H1 (cell line): Measurements from ENCODE around the gene SPDYC. TPM values are rescaled to one million over a fixed set of nuclear protein-coding genes. Genes with fewer than 3 reads are reported as not detected.
A peak's percentile ranks its signal among the peaks of the same experiment; 100 is the strongest.

Experiments
- CTCF ChIA-PET: fragments of 300-600 bp; sonication (Branson Sonifier 250); formaldehyde crosslinking; loops from one replicate; lab custom pipeline; 2021; ENCODE audit not compliant: partially characterized antibody; lab: Charles Lee
- POLR2A ChIA-PET: fragments of 300-600 bp; sonication (Branson Sonifier 250); formaldehyde crosslinking; loops from one replicate; lab custom pipeline; 2021; ENCODE audit warnings: inconsistent platforms; ENCODE audit not compliant: partially characterized antibody; lab: Charles Lee
- DNase-seq, 2 experiments: peaks; one replicate each; pipeline versions ENCODE4 v3.0.0 to v3.0.0-alpha.2; 2010 to 2022; ENCODE audit warnings: low spot score in 2 of 2, low read depth in 1 of 2, mixed read lengths in 1 of 2
- FAIRE-seq: peaks from 2 replicates; lab custom pipeline; 2011; peaks lifted over from hg19 to GRCh38; lab: Jason Lieb, UNC
- H2AFZ ChIP-seq: 2 replicates; pipeline ENCODE4 v1.8.1; 2012; ENCODE audit warnings: low read length, inconsistent platforms
- H2AK5ac ChIP-seq: 2 replicates; pipeline ENCODE4 v1.6.1; 2013; ENCODE audit warnings: low read depth, low read length
- H2BK120ac ChIP-seq: replicated peaks from 2 replicates; pipeline ENCODE3; 2013; ENCODE audit warnings: low read depth, low read length, inconsistent platforms
- H2BK12ac ChIP-seq: 2 replicates; pipeline ENCODE4 v1.6.1; 2013; ENCODE audit warnings: low read depth, low read length
- H2BK15ac ChIP-seq: 2 replicates; pipeline ENCODE4 v1.6.1; 2013; ENCODE audit warnings: low read length
- H2BK20ac ChIP-seq: 2 replicates; pipeline ENCODE4 v1.6.1; 2013; ENCODE audit warnings: low read length
- H2BK5ac ChIP-seq: 2 replicates; pipeline ENCODE4 v1.6.1; 2013; ENCODE audit warnings: low read depth, low read length
- H3K14ac ChIP-seq: 2 replicates; pipeline ENCODE4 v1.6.1; 2013; ENCODE audit warnings: inconsistent platforms; ENCODE audit not compliant: insufficient read length
- H3K18ac ChIP-seq: 2 replicates; pipeline ENCODE4 v1.6.1; 2013; ENCODE audit warnings: low read length; ENCODE audit errors: extremely low read depth
- H3K23ac ChIP-seq: 2 replicates; pipeline ENCODE4 v1.6.1; 2013; ENCODE audit warnings: inconsistent platforms; ENCODE audit not compliant: insufficient read length
- H3K23me2 ChIP-seq: 2 replicates; pipeline ENCODE4 v1.6.1; 2013; ENCODE audit warnings: low read depth, low read length
- H3K27ac ChIP-seq: 2 replicates; pipeline ENCODE4 v1.6.1; 2011; ENCODE audit warnings: low read depth, low read length, inconsistent platforms
- H3K27me3 ChIP-seq, 4 experiments: replicated peaks in 1 of 4; 1 replicate in 1 of 4; 2 replicates in 3 of 4; pipeline versions ENCODE4 v1.6.1 to v1.8.1; 2011 to 2013; ENCODE audit warnings: low read length in 3 of 4, mild to moderate bottlenecking in 3 of 4, inconsistent platforms in 2 of 4, mixed read lengths in 2 of 4, moderate library complexity in 1 of 4; ENCODE audit not compliant: control insufficient read depth in 3 of 4, insufficient read depth in 3 of 4; ENCODE audit errors: extremely low read depth in 1 of 4
- H3K36me3 ChIP-seq, 4 experiments: 2 replicates each; pipeline versions ENCODE4 v1.6.1 to v1.8.1; 2011 to 2013; ENCODE audit warnings: mild to moderate bottlenecking in 4 of 4, low read length in 3 of 4, moderate library complexity in 2 of 4, control low read depth in 1 of 4, inconsistent platforms in 1 of 4; ENCODE audit not compliant: insufficient read depth in 4 of 4, control insufficient read depth in 2 of 4
- H3K4ac ChIP-seq: replicated peaks from 2 replicates; pipeline ENCODE3; 2013; ENCODE audit warnings: low read length, low read depth, mixed read lengths, inconsistent platforms; ENCODE audit not compliant: insufficient read length
- H3K4me1 ChIP-seq, 4 experiments: replicated peaks in 1 of 4; 1 replicate in 1 of 4; 2 replicates in 3 of 4; pipeline versions ENCODE4 v1.6.1 to v1.8.1; 2011 to 2013; ENCODE audit warnings: low read length in 3 of 4, inconsistent platforms in 2 of 4, mixed read lengths in 1 of 4; ENCODE audit not compliant: insufficient read depth in 4 of 4, control insufficient read depth in 3 of 4
- H3K4me2 ChIP-seq, 2 experiments: 2 replicates each; pipeline versions ENCODE4 v1.6.1 to v1.8.1; 2011 to 2013; ENCODE audit warnings: low read depth in 2 of 2, low read length in 2 of 2, control low read depth in 1 of 2, inconsistent platforms in 1 of 2, mild to moderate bottlenecking in 1 of 2; ENCODE audit not compliant: insufficient read depth in 1 of 2
- H3K4me3 ChIP-seq, 4 experiments: fragments of 200-600, 300-600 bp in 1 of 4; sonication (generic), shearing (Covaris generic), sonication (Bioruptor Twin) in 1 of 4; 2 replicates each; pipeline versions ENCODE4 v1.5.1 to v1.8.1; 2011 to 2016; ENCODE audit warnings: low read length in 4 of 4, low read depth in 3 of 4, control low read depth in 2 of 4, inconsistent platforms in 2 of 4, mild to moderate bottlenecking in 2 of 4, mixed read lengths in 1 of 4, moderate library complexity in 1 of 4; ENCODE audit not compliant: insufficient read depth in 2 of 4; ENCODE audit errors: extremely low read depth in 1 of 4
- H3K56ac ChIP-seq: replicated peaks from 2 replicates; pipeline ENCODE3; 2013; ENCODE audit warnings: low read depth, mild to moderate bottlenecking, mixed read lengths, low read length, inconsistent platforms; ENCODE audit not compliant: insufficient read length
- H3K79me1 ChIP-seq: 2 replicates; pipeline ENCODE4 v1.6.1; 2013; ENCODE audit warnings: low read depth, low read length, control low read depth
- H3K79me2 ChIP-seq, 2 experiments: 2 replicates each; pipeline versions ENCODE4 v1.6.1 to v1.8.1; 2012 to 2013; ENCODE audit warnings: low read length in 2 of 2, mild to moderate bottlenecking in 2 of 2, inconsistent platforms in 1 of 2; ENCODE audit not compliant: insufficient read depth in 2 of 2, control insufficient read depth in 1 of 2
- H3K9ac ChIP-seq, 4 experiments: replicated peaks in 1 of 4; 1 replicate in 1 of 4; 2 replicates in 3 of 4; pipeline versions ENCODE4 v1.6.1 to v1.8.1; 2011 to 2013; ENCODE audit warnings: low read depth in 3 of 4, low read length in 3 of 4, control low read depth in 2 of 4, mild to moderate bottlenecking in 2 of 4, moderate library complexity in 2 of 4, inconsistent platforms in 1 of 4; ENCODE audit errors: extremely low read depth in 1 of 4
- H3K9me3 ChIP-seq, 2 experiments: 2 replicates each; pipeline versions ENCODE4 v1.6.1 to v1.8.1; 2012 to 2013; ENCODE audit warnings: mild to moderate bottlenecking in 2 of 2, moderate library complexity in 2 of 2, control low read depth in 1 of 2, inconsistent platforms in 1 of 2, low read depth in 1 of 2, low read length in 1 of 2, mixed read lengths in 1 of 2; ENCODE audit not compliant: insufficient read depth in 2 of 2
- H4K20me1 ChIP-seq, 2 experiments: replicated peaks in 1 of 2; 2 replicates each; pipeline versions ENCODE3 to v1.8.1; 2011 to 2013; ENCODE audit warnings: inconsistent platforms in 2 of 2, low read length in 2 of 2, mild to moderate bottlenecking in 1 of 2; ENCODE audit not compliant: insufficient read depth in 2 of 2, control insufficient read depth in 1 of 2
- H4K5ac ChIP-seq: 2 replicates; pipeline ENCODE4 v1.6.1; 2013; ENCODE audit warnings: low read length, low read depth, mixed read lengths, inconsistent platforms; ENCODE audit not compliant: insufficient read length
- H4K8ac ChIP-seq: 2 replicates; pipeline ENCODE4 v1.8.0; 2013; ENCODE audit warnings: mild to moderate bottlenecking, moderate library complexity, low read length, inconsistent platforms; ENCODE audit not compliant: insufficient read depth; ENCODE audit errors: extremely low read depth
- H4K91ac ChIP-seq: replicated peaks from 2 replicates; pipeline ENCODE3; 2013; ENCODE audit warnings: low read length, mixed read lengths, inconsistent platforms; ENCODE audit not compliant: insufficient read length
- BCL11A ChIP-seq, 2 experiments: IDR thresholded peaks; one replicate each; pipeline ENCODE4 v1.6.1; 2011; ENCODE audit warnings: low read depth in 2 of 2, low read length in 2 of 2, mild to moderate bottlenecking in 2 of 2
- CREB1 ChIP-seq: IDR thresholded peaks from 2 replicates; pipeline ENCODE4 v1.6.1; 2012; ENCODE audit warnings: inconsistent platforms
- CTBP2 ChIP-seq: IDR thresholded peaks from 2 replicates; pipeline ENCODE4 v1.7.0; 2011; ENCODE audit warnings: borderline replicate concordance, mild to moderate bottlenecking, moderate library complexity, mixed read lengths, low read length; ENCODE audit not compliant: insufficient read depth, insufficient read length
- EP300 ChIP-seq, 2 experiments: IDR thresholded peaks; 1 replicate in 1 of 2; 2 replicates in 1 of 2; pipeline ENCODE4 v1.6.1; 2011 to 2012; ENCODE audit warnings: low read depth in 2 of 2, low read length in 2 of 2, mild to moderate bottlenecking in 2 of 2, borderline replicate concordance in 1 of 2, inconsistent platforms in 1 of 2, moderate library complexity in 1 of 2
- MAX ChIP-seq: IDR thresholded peaks from 2 replicates; pipeline ENCODE4 v1.6.1; 2012; ENCODE audit warnings: inconsistent platforms
- PHF8 ChIP-seq: fragments of 200-600 bp; sonication (generic); conservative IDR thresholded peaks from 2 replicates; pipeline ENCODE4 v1.7.1; 2012; ENCODE audit warnings: low read depth, mild to moderate bottlenecking, inconsistent platforms, low read length, moderate library complexity
- POU5F1 ChIP-seq: IDR thresholded peaks from 2 replicates; pipeline ENCODE4 v1.6.1; 2011; ENCODE audit warnings: low read depth, mild to moderate bottlenecking, low read length, moderate library complexity
- RAD21 ChIP-seq, 2 experiments: IDR thresholded peaks in 1 of 2; conservative IDR thresholded peaks in 1 of 2; 2 replicates each; pipeline ENCODE4 v1.6.1; 2011; ENCODE audit warnings: low read depth in 2 of 2, low read length in 2 of 2, improper control_type of control experiment in 1 of 2, inconsistent platforms in 1 of 2, mild to moderate bottlenecking in 1 of 2, moderate library complexity in 1 of 2
- YY1 ChIP-seq: IDR thresholded peaks from 2 replicates; pipeline ENCODE4 v1.6.1; 2011; ENCODE audit warnings: low read depth, mild to moderate bottlenecking, low read length
- ZNF274 ChIP-seq: IDR thresholded peaks from 2 replicates; pipeline ENCODE4 v1.7.0; 2012; ENCODE audit warnings: low read length, borderline replicate concordance; ENCODE audit errors: extremely low read depth
- WGBS, 2 experiments: shearing (Covaris generic) in 1 of 2; methylation state at CpG; one replicate each; pipeline versions ENCODE4 v1.1.6 to v1.1.7; 2013 to 2015; ENCODE audit warnings: low lambda C conversion rate in 2 of 2, mixed read lengths in 2 of 2, inconsistent platforms in 1 of 2, low coverage in 1 of 2, missing lambda C conversion rate in 1 of 2; ENCODE audit not compliant: insufficient replicate concordance in 2 of 2, insufficient coverage in 1 of 2, insufficient read length in 1 of 2; ENCODE audit errors: extremely low coverage in 1 of 2, missing lambda C conversion rate in 1 of 2; 5-methylcytosine and 5-hydroxymethylcytosine counted together
- polyA plus RNA-seq, 7 experiments: library from polyadenylated mRNA; depleted of rRNA in 3 of 7; stranded (reverse) in 5 of 7; unstranded in 2 of 7; fragments of >200 nt in 5 of 7; fragments of 200-250 nt in 2 of 7; gene quantifications; 1 replicate in 5 of 7; 2 replicates in 1 of 7; 4 replicates in 1 of 7; pipeline versions ENCODE4 v1.2.1 to v1.2.3, GENCODE V29; 2011 to 2013; ENCODE audit warnings: missing spikeins in 2 of 7, mixed read lengths in 2 of 7
- total RNA-seq: library from RNA; stranded (reverse); fragmentation: NEBNext Ultra II Directional; extraction: Animal tissue kit (Norgen Biotek cat#: 25700); gene quantifications from 2 replicates; pipeline ENCODE4 v1.2.1, GENCODE V29; 2021

The SPDYC gene
- total and polyA plus RNA-seq, 2 of the 8 experiments (the other 6 are each of a cell fraction or from before 2014, with no cell fraction given) = 0.15 TPM; not detected in 1

GRCh38 chr11:65207918-65208784 lies 38.1 kb downstream of the SPDYC start:
- Histone ChIP-seq H3K23me2 (no peaks in the 10 kb centered on the region), H2AK5ac (no peak overlapping the region), H3K9me3 (no peaks in the 10 kb centered on the region), H2BK12ac (no peak overlapping the region), H2BK15ac (no peak overlapping the region), H3K4ac (no peak overlapping the region), H4K91ac (no peak overlapping the region), H3K56ac (no peak overlapping the region), H3K27me3 (no peaks in the 10 kb centered on the region), H2BK20ac (no peak overlapping the region), H3K23ac (no peak overlapping the region), H3K14ac (no peak overlapping the region), H3K9ac (no peak overlapping the region), H3K36me3 (peaks cover 29 to 63% (median 48%) of the 10 kb centered on the region in 4 experiments), H2BK5ac (no peak overlapping the region), H4K20me1 (no peaks in the 10 kb centered on the region), H3K4me1 (peaks cover 5 to 32% (median 25%) of the 10 kb centered on the region in 4 experiments), H3K4me2 (no peak overlapping the region), H3K79me1 (no peaks in the 10 kb centered on the region), H3K79me2 (no peaks in the 10 kb centered on the region), H4K5ac (no peak overlapping the region), H3K18ac (no peak overlapping the region), H3K4me3 (no peak overlapping the region), H2AFZ (no peak overlapping the region), H3K27ac (peak overlapping the region; percentile 27; the same call in 1 of the 2 replicates), H4K8ac (no peak overlapping the region; the same call in 1 of the 2 replicates), H2BK120ac (no peak overlapping the region)
- CTCF ChIA-PET = interaction anchor here (0.6 to 11.9 kb wide), 8 partner anchors 11 to 107 kb away, joined by 3 to 184 read pairs (median 4); no protein-coding TSS in a partner anchor
- FAIRE-seq (no peak), DNase-seq (no peak)
- WGBS, 2 experiments = 91% methylated on average over 16 of the region's 16 CpGs; no CpG with 5 or more reads in 1 of the 2 experiments
- POLR2A ChIA-PET = interaction anchor here (0.7 to 13.9 kb wide), 7 partner anchors 17 to 103 kb away, joined by 3 to 324 read pairs (median 4); partner anchors contain the start of gene ZNHIT2
- TF ChIP-seq YY1 (no peak), CTBP2 (no peak), MAX (no peak), BCL11A (IDR thresholded peaks at IDR 0.05; ENCODE audit: low read depth in 2 of 2, low read length in 2 of 2) (no peak), ZNF274 (no peak), RAD21 (IDR thresholded peaks at IDR 0.05 in 1 of 2, conservative IDR thresholded peaks at IDR 0.05 in 1 of 2; ENCODE audit: low read depth in 2 of 2, low read length in 2 of 2) (no peak), POU5F1 (no peak), CREB1 (no peak), PHF8 (no peak), EP300 (IDR thresholded peaks at IDR 0.05; ENCODE audit: borderline replicate concordance in 1 of 2, low read depth in 2 of 2, low read length in 2 of 2) (no peak)
